HG02943 (cell line): Measurements from ENCODE around the gene CHURC1.

Experiments
- ATAC-seq: cut with Tn5 transposase; IDR thresholded peaks from one replicate; pipeline ENCODE4 v1.9.1; 2021; ENCODE audit warnings: mild to moderate bottlenecking, low read depth, moderate library complexity; ENCODE audit not compliant: unreplicated experiment

CHURC1 gene

GRCh38 chr14:64979336-64980074, 65.2 kb downstream of the CHURC1 start:
- ATAC-seq: no peak

GRCh38 chr14:64983439-64984310, 69.4 kb downstream of the CHURC1 start:
- ATAC-seq: no peak
